GM13976 (cell line): Measurements from ENCODE around the gene PACRG.

Experiments used
- DNase-seq: peaks from one replicate; pipeline ENCODE4 v3.0.0; 2012; ENCODE audit warnings: low spot score
- CTCF ChIP-seq: IDR thresholded peaks from 2 replicates; pipeline ENCODE4 v1.5.1; 2012; ENCODE audit warnings: borderline replicate concordance, mild to moderate bottlenecking; ENCODE audit not compliant: insufficient read depth; ENCODE audit errors: extremely low read depth, missing control alignments, control extremely low read depth
- in situ Hi-C: fragments of 300-500 bp; cut with MboI; formaldehyde crosslinking; loops from one replicate; pipeline ENCODE4 v1.12.0; 2022; ENCODE audit warnings: low sequenced_read_pairs, mixed read lengths, inconsistent platforms; ENCODE audit not compliant: unreplicated experiment

Gene PACRG

GRCh38 chr6:163228041-163228440 lies 500.3 kb downstream of the PACRG start:
- TF ChIP-seq CTCF = no peak
- in situ Hi-C loops = no loop called here
- no peak for DNase-seq

- no peak for DNase-seq
- in situ Hi-C loops = no loop called here
- TF ChIP-seq CTCF = no peak
Measured at GRCh38 chr6:163229050-163229449, 501.3 kb downstream of the PACRG start.

GRCh38 chr6:163230901-163231300 lies 503.1 kb downstream of the PACRG start:
- in situ Hi-C loops = no loop called here
- TF ChIP-seq CTCF = no peak

GRCh38 chr6:163231356-163232014 lies 503.7 kb downstream of the PACRG start:
- in situ Hi-C loops = no loop called here
- no peak for TF ChIP-seq CTCF
- no peak for DNase-seq

More at GRCh38 chr6:163230901-163231300, 503.1 kb downstream of the PACRG start:
- DNase-seq = no peak

- no peak for DNase-seq
- TF ChIP-seq CTCF = no peak
- in situ Hi-C loops = no loop called here
Measured at GRCh38 chr6:163232015-163232523, 504.3 kb downstream of the PACRG start.

- no peak for DNase-seq
- no peak for TF ChIP-seq CTCF
- in situ Hi-C loops = no loop called here
Measured at GRCh38 chr6:163232649-163233048, 504.9 kb downstream of the PACRG start.
